ENCODE measurements around the gene GNG11. TPM values are rescaled to one million over a fixed set of nuclear protein-coding genes. Genes with fewer than 3 reads are reported as not detected.

The GNG11 gene
- total RNA-seq, 1 donor, result 7.6 TPM

GRCh38 chr7:93943816-93944540, 22.4 kb downstream of the GNG11 start:
- Histone ChIP-seq H3K4me1 (ENCODE audit: insufficient read depth, low read length) (peaks cover 15% of the 10 kb centered on the region), H3K27me3 (ENCODE audit: insufficient read depth, low read length) (no peaks in the 10 kb centered on the region), H4K20me1 (ENCODE audit: insufficient read depth, low read length) (no peaks in the 10 kb centered on the region), H3K27ac (ENCODE audit: low read depth, low read length) (no peak overlapping the region), H3K79me2 (ENCODE audit: insufficient read depth, low read length) (no peaks in the 10 kb centered on the region), H3K4me2 (ENCODE audit: insufficient read depth, low read length) (no peak overlapping the region), H2AFZ (ENCODE audit: low read length) (no peak overlapping the region), H3K36me3 (ENCODE audit: insufficient read depth, low read length) (no peaks in the 10 kb centered on the region), H3K9me3 (ENCODE audit: low read depth, low read length) (no peaks in the 10 kb centered on the region), H3K4me3 (ENCODE audit: insufficient read depth, low read length) (no peak overlapping the region)
- no peak for DNase-seq (ENCODE audit: insufficient read length, low spot score, missing footprints)
- no peak for TF ChIP-seq CTCF (IDR thresholded peaks at IDR 0.05; ENCODE audit: extremely low read depth, low read depth, low read length)

GRCh38 chr7:93944673-93945072, 23.1 kb downstream of the GNG11 start:
- Histone ChIP-seq H3K9me3 (ENCODE audit: low read depth, low read length) (no peaks in the 10 kb centered on the region), H3K36me3 (ENCODE audit: insufficient read depth, low read length) (no peaks in the 10 kb centered on the region), H3K27ac (ENCODE audit: low read depth, low read length) (no peak overlapping the region), H2AFZ (ENCODE audit: low read length) (no peak overlapping the region), H3K27me3 (ENCODE audit: insufficient read depth, low read length) (no peaks in the 10 kb centered on the region), H3K4me1 (ENCODE audit: insufficient read depth, low read length) (peaks cover 21% of the 10 kb centered on the region), H4K20me1 (ENCODE audit: insufficient read depth, low read length) (no peaks in the 10 kb centered on the region), H3K4me2 (ENCODE audit: insufficient read depth, low read length) (no peak overlapping the region), H3K4me3 (ENCODE audit: insufficient read depth, low read length) (no peak overlapping the region), H3K79me2 (ENCODE audit: insufficient read depth, low read length) (no peaks in the 10 kb centered on the region)
- TF ChIP-seq CTCF (IDR thresholded peaks at IDR 0.05; ENCODE audit: extremely low read depth, low read depth, low read length), result no peak
- DNase-seq (ENCODE audit: insufficient read length, low spot score, missing footprints), result no peak

GRCh38 chr7:93945083-93945482, 23.5 kb downstream of the GNG11 start:
- Histone ChIP-seq H3K27me3 (ENCODE audit: insufficient read depth, low read length) (no peaks in the 10 kb centered on the region), H3K36me3 (ENCODE audit: insufficient read depth, low read length) (no peaks in the 10 kb centered on the region), H3K27ac (ENCODE audit: low read depth, low read length) (no peak overlapping the region), H3K79me2 (ENCODE audit: insufficient read depth, low read length) (no peaks in the 10 kb centered on the region), H4K20me1 (ENCODE audit: insufficient read depth, low read length) (no peaks in the 10 kb centered on the region), H3K4me3 (ENCODE audit: insufficient read depth, low read length) (no peak overlapping the region), H3K4me2 (ENCODE audit: insufficient read depth, low read length) (no peak overlapping the region), H3K9me3 (ENCODE audit: low read depth, low read length) (no peaks in the 10 kb centered on the region), H2AFZ (ENCODE audit: low read length) (no peak overlapping the region), H3K4me1 (ENCODE audit: insufficient read depth, low read length) (peaks cover 23% of the 10 kb centered on the region)
- DNase-seq (ENCODE audit: insufficient read length, low spot score, missing footprints), result no peak
- no peak for TF ChIP-seq CTCF (IDR thresholded peaks at IDR 0.05; ENCODE audit: extremely low read depth, low read depth, low read length)

- Histone ChIP-seq H3K27ac (ENCODE audit: low read depth, low read length) (no peak overlapping the region), H2AFZ (ENCODE audit: low read length) (no peak overlapping the region), H3K4me3 (ENCODE audit: insufficient read depth, low read length) (no peak overlapping the region), H3K36me3 (ENCODE audit: insufficient read depth, low read length) (no peaks in the 10 kb centered on the region), H3K4me1 (ENCODE audit: insufficient read depth, low read length) (peaks cover 23% of the 10 kb centered on the region), H3K79me2 (ENCODE audit: insufficient read depth, low read length) (no peaks in the 10 kb centered on the region), H4K20me1 (ENCODE audit: insufficient read depth, low read length) (no peaks in the 10 kb centered on the region), H3K27me3 (ENCODE audit: insufficient read depth, low read length) (no peaks in the 10 kb centered on the region), H3K4me2 (ENCODE audit: insufficient read depth, low read length) (no peak overlapping the region), H3K9me3 (ENCODE audit: low read depth, low read length) (no peaks in the 10 kb centered on the region)
- DNase-seq (ENCODE audit: insufficient read length, low spot score, missing footprints), result no peak
- TF ChIP-seq CTCF (IDR thresholded peaks at IDR 0.05; ENCODE audit: extremely low read depth, low read depth, low read length), result no peak
These were observed 24.4 kb downstream of the GNG11 start for GRCh38 chr7:93945756-93946535.
